Astrocyte (in vitro differentiated cells and primary cell): ENCODE results near the gene STUB1. TPM values are rescaled to one million over a fixed set of nuclear protein-coding genes. Genes with fewer than 3 reads are reported as not detected.
A peak's percentile ranks its signal among the peaks of the same experiment; 100 is the strongest.

Experiments
- DNase-seq: peaks from one replicate; pipeline ENCODE4 v3.0.0-alpha.2; 2010; ENCODE audit warnings: low read depth
- FAIRE-seq: peaks from 2 replicates; lab custom pipeline; 2011; peaks lifted over from hg19 to GRCh38; lab: Jason Lieb, UNC
- H2AFZ ChIP-seq: 2 replicates; pipeline ENCODE4 v1.6.0; 2012; ENCODE audit warnings: low read depth, low read length, inconsistent platforms
- H3K27ac ChIP-seq: 2 replicates; pipeline ENCODE4 v1.5.1; 2011; ENCODE audit warnings: low read depth, low read length, inconsistent platforms
- H3K27me3 ChIP-seq: 2 replicates; pipeline ENCODE4 v1.6.0; 2011; ENCODE audit warnings: low read length, inconsistent platforms; ENCODE audit not compliant: insufficient read depth
- H3K36me3 ChIP-seq: 2 replicates; pipeline ENCODE4 v1.5.1; 2011; ENCODE audit warnings: low read length, inconsistent platforms; ENCODE audit not compliant: insufficient read depth
- H3K4me1 ChIP-seq: 2 replicates; pipeline ENCODE4 v1.5.1; 2011; ENCODE audit warnings: low read length, inconsistent platforms; ENCODE audit not compliant: insufficient read depth
- H3K4me2 ChIP-seq: 2 replicates; pipeline ENCODE4 v1.6.0; 2012; ENCODE audit warnings: low read length, inconsistent platforms
- H3K4me3 ChIP-seq: 2 replicates; pipeline ENCODE4 v1.5.1; 2011; ENCODE audit warnings: low read depth, mild to moderate bottlenecking, low read length, inconsistent platforms; ENCODE audit not compliant: insufficient read depth
- H3K79me2 ChIP-seq: 2 replicates; pipeline ENCODE4 v1.6.0; 2012; ENCODE audit warnings: mild to moderate bottlenecking, low read length, inconsistent platforms; ENCODE audit not compliant: insufficient read depth
- H3K9ac ChIP-seq: 2 replicates; pipeline ENCODE4 v1.6.0; 2012; ENCODE audit warnings: mild to moderate bottlenecking, low read length, inconsistent platforms
- H3K9me3 ChIP-seq: 2 replicates; pipeline ENCODE4 v1.5.1; 2012; ENCODE audit warnings: low read depth, mild to moderate bottlenecking, low read length, inconsistent platforms; ENCODE audit not compliant: insufficient read depth
- H4K20me1 ChIP-seq: 2 replicates; pipeline ENCODE4 v1.6.0; 2012; ENCODE audit warnings: low read length, inconsistent platforms; ENCODE audit not compliant: insufficient read depth
- H3K27ac Mint-ChIP-seq: one replicate; pipeline ENCODE4 v1.8.0; 2021; ENCODE audit warnings: mild to moderate bottlenecking, mixed read lengths; ENCODE audit not compliant: unreplicated experiment
- H3K27me3 Mint-ChIP-seq: one replicate; pipeline ENCODE4 v1.8.0; 2021; ENCODE audit warnings: low read depth, mixed read lengths; ENCODE audit not compliant: unreplicated experiment
- H3K36me3 Mint-ChIP-seq: one replicate; pipeline ENCODE4 v1.8.0; 2021; ENCODE audit warnings: low read depth, mixed read lengths; ENCODE audit not compliant: unreplicated experiment
- H3K4me1 Mint-ChIP-seq: one replicate; pipeline ENCODE4 v1.8.0; 2021; ENCODE audit warnings: low read depth, mixed read lengths; ENCODE audit not compliant: unreplicated experiment
- H3K4me3 Mint-ChIP-seq: one replicate; pipeline ENCODE4 v1.8.0; 2021; ENCODE audit warnings: mild to moderate bottlenecking, moderate library complexity, mixed read lengths; ENCODE audit not compliant: unreplicated experiment
- H3K9me3 Mint-ChIP-seq: one replicate; pipeline ENCODE4 v1.8.0; 2021; ENCODE audit warnings: mild to moderate bottlenecking, mixed read lengths; ENCODE audit not compliant: unreplicated experiment
- CTCF ChIP-seq: IDR thresholded peaks from 2 replicates; pipeline ENCODE4 v1.5.1; 2011; ENCODE audit warnings: low read depth, mild to moderate bottlenecking, inconsistent platforms, low read length, moderate library complexity; ENCODE audit not compliant: insufficient read depth
- EZH2 ChIP-seq: IDR thresholded peaks from 2 replicates; pipeline ENCODE4 v1.6.1; 2012; ENCODE audit warnings: mild to moderate bottlenecking, low read length, inconsistent platforms; ENCODE audit not compliant: insufficient read depth
- total RNA-seq: library from RNA; stranded (reverse); gene quantifications from 2 replicates; pipeline ENCODE4 v1.2.1, GENCODE V29; 2021

Gene STUB1
- total RNA-seq, 1 donor from 2014 or later = 140 TPM

- TF ChIP-seq EZH2 (no peak), CTCF (no peak)
- FAIRE-seq = no peak
- H4K20me1 ChIP-seq = peaks cover 47% of the 10 kb centered on the region
- peaks cover 7% of the 10 kb centered on the region for H3K79me2 ChIP-seq
- Mint-ChIP-seq H3K36me3 (no peaks in the 10 kb centered on the region), H3K4me1 (no peaks in the 10 kb centered on the region), H3K9me3 (no peaks in the 10 kb centered on the region), H3K27me3 (no peaks in the 10 kb centered on the region), H3K4me3 (peak within 1 kb of the TSS; percentile 86), H3K27ac (peak within 1 kb of the TSS; percentile 26)
- no peaks in the 10 kb centered on the region for H3K27me3 ChIP-seq
- H3K4me3 ChIP-seq = peak within 1 kb of the TSS; percentile 73
- no peaks in the 10 kb centered on the region for H3K36me3 ChIP-seq
- peaks cover 25% of the 10 kb centered on the region for H3K4me1 ChIP-seq
- H3K9ac ChIP-seq = peak within 1 kb of the TSS; percentile 83
- peak within 1 kb of the TSS; percentile 65 for H3K27ac ChIP-seq
- no peaks in the 10 kb centered on the region for H3K9me3 ChIP-seq
- peak; percentile 55 for DNase-seq
- peak within 1 kb of the TSS; percentile 91 for H2AFZ ChIP-seq
- H3K4me2 ChIP-seq = peak within 1 kb of the TSS; percentile 99
These were observed 41.0 kb downstream of the STUB1 start, which contains the start of gene ANTKMT for GRCh38 chr16:720990-721764. Gene ANTKMT (plus strand): TSS chr16:721146. CDS start chr16:721275, 129 bp downstream.

GRCh38 chr16:721765-722540 is 41.7 kb downstream of the STUB1 start:
- Mint-ChIP-seq H3K4me3 (peak overlapping the region; percentile 50), H3K9me3 (no peaks in the 10 kb centered on the region), H3K27me3 (no peaks in the 10 kb centered on the region), H3K36me3 (no peaks in the 10 kb centered on the region), H3K4me1 (no peaks in the 10 kb centered on the region), H3K27ac (no peak overlapping the region)
- no peak overlapping the region for H3K9ac ChIP-seq
- H4K20me1 ChIP-seq = peaks cover 39% of the 10 kb centered on the region
- H3K4me3 ChIP-seq = peak overlapping the region; percentile 73
- TF ChIP-seq CTCF = no peak
- no peak for TF ChIP-seq EZH2
- no peak overlapping the region for H2AFZ ChIP-seq
- no peaks in the 10 kb centered on the region for H3K27me3 ChIP-seq
- H3K27ac ChIP-seq = no peak overlapping the region
- no peaks in the 10 kb centered on the region for H3K36me3 ChIP-seq
- DNase-seq (no peak), FAIRE-seq (no peak)
- peak overlapping the region; percentile 99 for H3K4me2 ChIP-seq
- H3K4me1 ChIP-seq = peaks cover 20% of the 10 kb centered on the region
- no peaks in the 10 kb centered on the region for H3K79me2 ChIP-seq
- no peaks in the 10 kb centered on the region for H3K9me3 ChIP-seq
